Liver (tissue), 9 donors: ENCODE data around the gene TAS2R20. TPM values are rescaled to one million over a fixed set of nuclear protein-coding genes. Genes with fewer than 3 reads are reported as not detected.

Experiments used
- DNase-seq: peaks from one replicate; pipeline ENCODE4 v3.0.0-alpha.2; 2017; ENCODE audit warnings: low spot score
- H3K27ac ChIP-seq, 2 donors: one replicate each; pipeline ENCODE4 v1.7.0; 2013; ENCODE audit warnings: inconsistent platforms in 2 of 2, low read length in 2 of 2, control low read depth in 1 of 2, low read depth in 1 of 2, mild to moderate bottlenecking in 1 of 2
- H3K27me3 ChIP-seq, 4 donors: one replicate each; pipeline versions ENCODE4 v1.6.1 to v1.7.0; 2013; ENCODE audit warnings: low read length in 3 of 4, inconsistent platforms in 1 of 4, mild to moderate bottlenecking in 1 of 4, moderate library complexity in 1 of 4; ENCODE audit not compliant: control insufficient read depth in 4 of 4, insufficient read depth in 4 of 4
- H3K36me3 ChIP-seq, 4 donors: one replicate each; pipeline versions ENCODE4 v1.6.1 to v1.7.0; 2013; ENCODE audit warnings: low read length in 3 of 4, mild to moderate bottlenecking in 3 of 4, low read depth in 1 of 4, moderate library complexity in 1 of 4; ENCODE audit not compliant: control insufficient read depth in 4 of 4, insufficient read depth in 3 of 4
- H3K4me1 ChIP-seq, 4 donors: one replicate each; pipeline versions ENCODE4 v1.6.1 to v1.7.0; 2013; ENCODE audit warnings: low read length in 3 of 4, mild to moderate bottlenecking in 3 of 4, moderate library complexity in 1 of 4; ENCODE audit not compliant: control insufficient read depth in 4 of 4, insufficient read depth in 4 of 4
- H3K4me3 ChIP-seq, 3 donors: one replicate each; pipeline versions ENCODE4 v1.6.1 to v1.7.0; 2013; ENCODE audit warnings: low read length in 3 of 3, control low read depth in 1 of 3, low read depth in 1 of 3, mild to moderate bottlenecking in 1 of 3
- H3K9ac ChIP-seq, 2 donors: one replicate each; pipeline ENCODE4 v1.7.0; 2013; ENCODE audit warnings: low read length in 2 of 2, mild to moderate bottlenecking in 2 of 2, moderate library complexity in 2 of 2, control low read depth in 1 of 2, low read depth in 1 of 2
- H3K9me3 ChIP-seq, 4 donors: one replicate each; pipeline versions ENCODE4 v1.6.1 to v1.7.0; 2013; ENCODE audit warnings: low read length in 3 of 4; ENCODE audit not compliant: control insufficient read depth in 4 of 4
- EGR1 ChIP-seq, 2 donors: IDR thresholded peaks; 2 replicates each; pipeline ENCODE4 v1.6.1; 2016 to 2018; ENCODE audit warnings: antibody characterized with exemption in 2 of 2, low read depth in 2 of 2
- FOXA1 ChIP-seq: IDR thresholded peaks from 2 replicates; pipeline ENCODE4 v1.6.1; 2016; ENCODE audit warnings: antibody characterized with exemption
- FOXA2 ChIP-seq: IDR thresholded peaks from 2 replicates; pipeline ENCODE4 v1.6.1; 2016; ENCODE audit warnings: antibody characterized with exemption
- GABPA ChIP-seq, 2 donors: IDR thresholded peaks in 1 of 2; conservative IDR thresholded peaks in 1 of 2; 2 replicates each; pipeline ENCODE4 v1.6.1; 2016; ENCODE audit warnings: antibody characterized with exemption in 2 of 2, mild to moderate bottlenecking in 1 of 2, moderate library complexity in 1 of 2
- HNF4A ChIP-seq, 2 donors: conservative IDR thresholded peaks; 2 replicates each; pipeline ENCODE4 v1.6.1; 2016; ENCODE audit warnings: antibody characterized with exemption in 2 of 2, mild to moderate bottlenecking in 2 of 2
- HNF4G ChIP-seq: IDR thresholded peaks from 2 replicates; pipeline ENCODE4 v1.6.1; 2016; ENCODE audit warnings: antibody characterized with exemption
- JUND ChIP-seq, 2 donors: IDR thresholded peaks; 2 replicates each; pipeline ENCODE4 v1.6.1; 2016; ENCODE audit warnings: antibody characterized with exemption in 2 of 2
- NR2F2 ChIP-seq: IDR thresholded peaks from 2 replicates; pipeline ENCODE4 v1.6.1; 2016; ENCODE audit warnings: antibody characterized with exemption
- RAD21 ChIP-seq, 2 donors: IDR thresholded peaks; 2 replicates each; pipeline ENCODE4 v1.6.1; 2016; ENCODE audit warnings: antibody characterized with exemption in 2 of 2, mild to moderate bottlenecking in 2 of 2
- RXRA ChIP-seq, 2 donors: IDR thresholded peaks; 2 replicates each; pipeline ENCODE4 v1.6.1; 2017 to 2018; ENCODE audit warnings: antibody characterized with exemption in 2 of 2, mild to moderate bottlenecking in 1 of 2
- SP1 ChIP-seq: IDR thresholded peaks from 2 replicates; pipeline ENCODE4 v1.6.1; 2018; ENCODE audit warnings: antibody characterized with exemption, mild to moderate bottlenecking
- TAF1 ChIP-seq: conservative IDR thresholded peaks from 2 replicates; pipeline ENCODE4 v1.6.1; 2016; ENCODE audit warnings: antibody characterized with exemption, mild to moderate bottlenecking
- YY1 ChIP-seq: IDR thresholded peaks from 2 replicates; pipeline ENCODE4 v1.6.1; 2016; ENCODE audit warnings: antibody characterized with exemption, mild to moderate bottlenecking
- ZBTB33 ChIP-seq: IDR thresholded peaks from 2 replicates; pipeline ENCODE4 v1.6.1; 2016; ENCODE audit warnings: antibody characterized with exemption
- polyA plus RNA-seq, 2 donors: library from polyadenylated mRNA; stranded (reverse) in 1 of 2; unstranded in 1 of 2; fragments of 200-250 nt in 1 of 2; fragments of >200 nt in 1 of 2; fragmentation: Nextera tagmentation in 1 of 2; extraction: Ambion mirVana in 1 of 2; gene quantifications; one replicate each; pipeline versions ENCODE4 v1.2.1 to v1.2.3, GENCODE V29; 2013 to 2015
- total RNA-seq, 2 donors: library from RNA; depleted of rRNA; stranded (reverse); fragments of >200 nt; gene quantifications; one replicate each; pipeline ENCODE4 v1.2.3, GENCODE V29; 2014
- TF ChIP-seq, protein P1 (sequence below): IDR thresholded peaks from 2 replicates; pipeline ENCODE4 v1.6.1; 2016; ENCODE audit warnings: antibody characterized with exemption, mild to moderate bottlenecking
- TF ChIP-seq, protein P2 (sequence below): IDR thresholded peaks from 2 replicates; pipeline ENCODE4 v1.6.1; 2016; ENCODE audit warnings: antibody characterized with exemption
- TF ChIP-seq, protein P3 (sequence below): fragments of 150-350 bp; IDR thresholded peaks from 2 replicates; pipeline ENCODE4 v1.5.1; 2017; ENCODE audit warnings: improper control_type of control experiment, low read depth, low read length; ENCODE audit not compliant: missing input control
- donor health status: healthy.
- donor health status: healthy.
- donor health status: healthy.
- donor health status: healthy.
- donor health status: healthy.

Gene TAS2R20
- total and polyA plus RNA-seq, 4 donors = 0.03 to 5.9 (median 0.92) TPM

GRCh38 chr12:10967409-10967808 lies 30.7 kb downstream of the TAS2R20 start (continued):
- TF ChIP-seq, protein P1, sequence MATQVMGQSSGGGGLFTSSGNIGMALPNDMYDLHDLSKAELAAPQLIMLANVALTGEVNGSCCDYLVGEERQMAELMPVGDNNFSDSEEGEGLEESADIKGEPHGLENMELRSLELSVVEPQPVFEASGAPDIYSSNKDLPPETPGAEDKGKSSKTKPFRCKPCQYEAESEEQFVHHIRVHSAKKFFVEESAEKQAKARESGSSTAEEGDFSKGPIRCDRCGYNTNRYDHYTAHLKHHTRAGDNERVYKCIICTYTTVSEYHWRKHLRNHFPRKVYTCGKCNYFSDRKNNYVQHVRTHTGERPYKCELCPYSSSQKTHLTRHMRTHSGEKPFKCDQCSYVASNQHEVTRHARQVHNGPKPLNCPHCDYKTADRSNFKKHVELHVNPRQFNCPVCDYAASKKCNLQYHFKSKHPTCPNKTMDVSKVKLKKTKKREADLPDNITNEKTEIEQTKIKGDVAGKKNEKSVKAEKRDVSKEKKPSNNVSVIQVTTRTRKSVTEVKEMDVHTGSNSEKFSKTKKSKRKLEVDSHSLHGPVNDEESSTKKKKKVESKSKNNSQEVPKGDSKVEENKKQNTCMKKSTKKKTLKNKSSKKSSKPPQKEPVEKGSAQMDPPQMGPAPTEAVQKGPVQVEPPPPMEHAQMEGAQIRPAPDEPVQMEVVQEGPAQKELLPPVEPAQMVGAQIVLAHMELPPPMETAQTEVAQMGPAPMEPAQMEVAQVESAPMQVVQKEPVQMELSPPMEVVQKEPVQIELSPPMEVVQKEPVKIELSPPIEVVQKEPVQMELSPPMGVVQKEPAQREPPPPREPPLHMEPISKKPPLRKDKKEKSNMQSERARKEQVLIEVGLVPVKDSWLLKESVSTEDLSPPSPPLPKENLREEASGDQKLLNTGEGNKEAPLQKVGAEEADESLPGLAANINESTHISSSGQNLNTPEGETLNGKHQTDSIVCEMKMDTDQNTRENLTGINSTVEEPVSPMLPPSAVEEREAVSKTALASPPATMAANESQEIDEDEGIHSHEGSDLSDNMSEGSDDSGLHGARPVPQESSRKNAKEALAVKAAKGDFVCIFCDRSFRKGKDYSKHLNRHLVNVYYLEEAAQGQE = no peak
- TF ChIP-seq TAF1 (no peak), HNF4G (no peak)

DNA sequence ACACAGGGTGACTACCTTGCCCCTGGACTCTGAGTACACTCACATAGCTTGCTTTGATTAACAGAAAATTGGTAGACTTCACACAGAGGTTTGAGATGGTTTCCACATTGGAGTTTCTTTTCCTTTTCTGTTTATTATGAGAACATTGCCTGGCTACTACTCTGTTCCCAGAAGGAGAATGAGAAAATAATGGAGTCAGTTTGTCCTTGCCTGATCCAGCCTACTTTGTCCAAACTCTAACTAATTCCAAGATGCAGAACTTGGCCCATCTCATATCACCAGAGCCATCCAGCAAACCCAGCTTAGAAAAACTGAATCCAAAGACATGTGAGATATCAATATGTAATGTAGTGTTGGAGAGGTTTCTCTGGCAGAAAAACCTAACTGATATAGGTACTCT lies 31.8 kb downstream of the TAS2R20 start:
- H3K4me3 ChIP-seq = no peak overlapping the region
- no peaks in the 10 kb centered on the region for H3K27me3 ChIP-seq
- no peaks in the 10 kb centered on the region for H3K36me3 ChIP-seq
- peaks cover 0 to 5% (median 3%) of the 10 kb centered on the region in 4 donors for H3K4me1 ChIP-seq
- no peaks in the 10 kb centered on the region for H3K9me3 ChIP-seq
- no peak overlapping the region for H3K27ac ChIP-seq
- TF ChIP-seq, protein P2, sequence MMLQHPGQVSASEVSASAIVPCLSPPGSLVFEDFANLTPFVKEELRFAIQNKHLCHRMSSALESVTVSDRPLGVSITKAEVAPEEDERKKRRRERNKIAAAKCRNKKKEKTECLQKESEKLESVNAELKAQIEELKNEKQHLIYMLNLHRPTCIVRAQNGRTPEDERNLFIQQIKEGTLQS = no peak
- TF ChIP-seq NR2F2 (no peak), SP1 (no peak), HNF4G (no peak), FOXA2 (no peak), FOXA1 (no peak), JUND (IDR thresholded peaks at IDR 0.05) (no peak), YY1 (no peak), GABPA (IDR thresholded peaks at IDR 0.05 in 1 of 2, conservative IDR thresholded peaks at IDR 0.05 in 1 of 2) (no peak), ZBTB33 (no peak), RXRA (IDR thresholded peaks at IDR 0.05) (no peak), TAF1 (no peak), EGR1 (IDR thresholded peaks at IDR 0.05; ENCODE audit: low read depth in 2 of 2) (no peak), HNF4A (conservative IDR thresholded peaks at IDR 0.05) (no peak), RAD21 (IDR thresholded peaks at IDR 0.05) (no peak)
- TF ChIP-seq, protein P3, sequence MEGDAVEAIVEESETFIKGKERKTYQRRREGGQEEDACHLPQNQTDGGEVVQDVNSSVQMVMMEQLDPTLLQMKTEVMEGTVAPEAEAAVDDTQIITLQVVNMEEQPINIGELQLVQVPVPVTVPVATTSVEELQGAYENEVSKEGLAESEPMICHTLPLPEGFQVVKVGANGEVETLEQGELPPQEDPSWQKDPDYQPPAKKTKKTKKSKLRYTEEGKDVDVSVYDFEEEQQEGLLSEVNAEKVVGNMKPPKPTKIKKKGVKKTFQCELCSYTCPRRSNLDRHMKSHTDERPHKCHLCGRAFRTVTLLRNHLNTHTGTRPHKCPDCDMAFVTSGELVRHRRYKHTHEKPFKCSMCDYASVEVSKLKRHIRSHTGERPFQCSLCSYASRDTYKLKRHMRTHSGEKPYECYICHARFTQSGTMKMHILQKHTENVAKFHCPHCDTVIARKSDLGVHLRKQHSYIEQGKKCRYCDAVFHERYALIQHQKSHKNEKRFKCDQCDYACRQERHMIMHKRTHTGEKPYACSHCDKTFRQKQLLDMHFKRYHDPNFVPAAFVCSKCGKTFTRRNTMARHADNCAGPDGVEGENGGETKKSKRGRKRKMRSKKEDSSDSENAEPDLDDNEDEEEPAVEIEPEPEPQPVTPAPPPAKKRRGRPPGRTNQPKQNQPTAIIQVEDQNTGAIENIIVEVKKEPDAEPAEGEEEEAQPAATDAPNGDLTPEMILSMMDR = no peak
- TF ChIP-seq, protein P1 = no peak
- H3K9ac ChIP-seq = no peak overlapping the region
- no peak for DNase-seq
